ENCODE results near the gene PFKP.

The PFKP gene

DNA sequence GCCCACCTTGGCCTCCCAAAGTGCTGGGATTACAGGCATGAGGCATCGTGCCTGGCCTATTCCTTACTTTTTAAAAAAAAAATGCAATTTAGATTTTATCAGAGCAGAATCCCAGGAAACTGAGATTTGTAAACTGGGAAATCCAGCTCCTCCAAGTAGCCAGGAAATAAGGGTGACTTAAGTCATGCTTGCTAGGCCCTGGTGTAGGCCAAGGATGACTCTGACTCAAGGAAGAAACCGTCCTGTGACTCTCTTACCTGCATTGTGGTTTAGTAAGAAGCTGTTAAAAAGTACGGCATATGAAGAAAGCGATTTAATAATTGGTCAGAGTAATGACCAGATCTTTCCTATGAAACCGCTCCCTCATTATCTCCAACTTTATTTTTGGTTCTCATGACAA is 10.2 kb downstream of the PFKP start:
- no peak for DNase-seq (ENCODE audit: low read depth in 1 of 2, low spot score in 1 of 2)
- H3K4me3 ChIP-seq (replicated peaks; ENCODE audit: insufficient read depth, low read length), result no peak overlapping the region
- no peak for TF ChIP-seq CTCF (IDR thresholded peaks at IDR 0.05; ENCODE audit: insufficient read depth, low read length)
- TF ChIP-seq GABPA (IDR thresholded peaks at IDR 0.05; ENCODE audit: low read depth), result no peak
- TF ChIP-seq, protein P1, sequence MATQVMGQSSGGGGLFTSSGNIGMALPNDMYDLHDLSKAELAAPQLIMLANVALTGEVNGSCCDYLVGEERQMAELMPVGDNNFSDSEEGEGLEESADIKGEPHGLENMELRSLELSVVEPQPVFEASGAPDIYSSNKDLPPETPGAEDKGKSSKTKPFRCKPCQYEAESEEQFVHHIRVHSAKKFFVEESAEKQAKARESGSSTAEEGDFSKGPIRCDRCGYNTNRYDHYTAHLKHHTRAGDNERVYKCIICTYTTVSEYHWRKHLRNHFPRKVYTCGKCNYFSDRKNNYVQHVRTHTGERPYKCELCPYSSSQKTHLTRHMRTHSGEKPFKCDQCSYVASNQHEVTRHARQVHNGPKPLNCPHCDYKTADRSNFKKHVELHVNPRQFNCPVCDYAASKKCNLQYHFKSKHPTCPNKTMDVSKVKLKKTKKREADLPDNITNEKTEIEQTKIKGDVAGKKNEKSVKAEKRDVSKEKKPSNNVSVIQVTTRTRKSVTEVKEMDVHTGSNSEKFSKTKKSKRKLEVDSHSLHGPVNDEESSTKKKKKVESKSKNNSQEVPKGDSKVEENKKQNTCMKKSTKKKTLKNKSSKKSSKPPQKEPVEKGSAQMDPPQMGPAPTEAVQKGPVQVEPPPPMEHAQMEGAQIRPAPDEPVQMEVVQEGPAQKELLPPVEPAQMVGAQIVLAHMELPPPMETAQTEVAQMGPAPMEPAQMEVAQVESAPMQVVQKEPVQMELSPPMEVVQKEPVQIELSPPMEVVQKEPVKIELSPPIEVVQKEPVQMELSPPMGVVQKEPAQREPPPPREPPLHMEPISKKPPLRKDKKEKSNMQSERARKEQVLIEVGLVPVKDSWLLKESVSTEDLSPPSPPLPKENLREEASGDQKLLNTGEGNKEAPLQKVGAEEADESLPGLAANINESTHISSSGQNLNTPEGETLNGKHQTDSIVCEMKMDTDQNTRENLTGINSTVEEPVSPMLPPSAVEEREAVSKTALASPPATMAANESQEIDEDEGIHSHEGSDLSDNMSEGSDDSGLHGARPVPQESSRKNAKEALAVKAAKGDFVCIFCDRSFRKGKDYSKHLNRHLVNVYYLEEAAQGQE (IDR thresholded peaks at IDR 0.05; ENCODE audit: insufficient replicate concordance, low read depth), result no peak
- H3K27me3 ChIP-seq (ENCODE audit: insufficient read depth, poor library complexity, severe bottlenecking), result no peaks in the 10 kb centered on the region
- no peak overlapping the region for H3K27ac ChIP-seq (replicated peaks)

GRCh38 chr10:3077940-3078630 is 10.7 kb downstream of the PFKP start:
- no peak for DNase-seq (ENCODE audit: low read depth in 1 of 2, low spot score in 1 of 2)
- no peak overlapping the region for H3K27ac ChIP-seq (replicated peaks)
- H3K4me3 ChIP-seq (replicated peaks; ENCODE audit: insufficient read depth, low read length), result no peak overlapping the region
- TF ChIP-seq CTCF (IDR thresholded peaks at IDR 0.05; ENCODE audit: insufficient read depth, low read length) (no peak), SPI1 (IDR thresholded peaks at IDR 0.05; ENCODE audit: borderline replicate concordance, low read depth) (no peak), GABPA (IDR thresholded peaks at IDR 0.05; ENCODE audit: low read depth) (no peak), POLR2AphosphoS5 (IDR thresholded peaks at IDR 0.05; ENCODE audit: low read depth) (no peak)
- TF ChIP-seq, protein P1 (IDR thresholded peaks at IDR 0.05; ENCODE audit: insufficient replicate concordance, low read depth), result no peak
- no peaks in the 10 kb centered on the region for H3K27me3 ChIP-seq (ENCODE audit: insufficient read depth, poor library complexity, severe bottlenecking)

DNA sequence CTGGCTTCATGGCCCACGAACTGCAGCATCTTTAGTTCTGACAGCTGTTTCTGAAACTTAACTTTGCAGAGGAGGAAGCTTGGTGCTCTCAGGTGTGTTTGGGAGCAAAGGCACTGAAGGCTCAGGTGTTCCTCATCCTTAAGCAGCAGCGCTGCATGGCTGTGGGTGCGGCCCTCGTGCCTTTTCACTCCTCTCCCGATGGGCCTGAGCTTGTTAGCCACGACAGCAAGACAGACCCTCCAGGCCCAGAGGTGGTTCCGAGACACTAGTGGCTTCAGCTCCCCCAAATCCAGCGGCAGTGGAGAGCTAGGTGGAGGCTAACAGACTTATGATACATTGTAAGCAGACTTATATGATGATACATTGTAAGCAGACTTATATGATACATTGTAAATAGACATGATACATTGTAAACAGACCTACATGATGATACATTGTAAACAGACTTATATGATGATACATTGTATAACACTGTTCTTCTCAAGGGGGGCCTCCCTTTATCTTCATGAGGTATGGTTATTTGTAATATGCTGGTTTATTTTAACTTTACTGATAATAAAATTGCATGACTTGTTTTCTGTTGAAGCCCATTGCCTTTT is 14.1 kb downstream of the PFKP start:
- DNase-seq (ENCODE audit: low read depth in 1 of 2, low spot score in 1 of 2), result no peak
- Histone ChIP-seq H3K4me3 (replicated peaks; ENCODE audit: insufficient read depth, low read length) (no peak overlapping the region), H3K27me3 (ENCODE audit: insufficient read depth, poor library complexity, severe bottlenecking) (no peaks in the 10 kb centered on the region), H3K27ac (replicated peaks) (no peak overlapping the region)
- TF ChIP-seq CTCF (IDR thresholded peaks at IDR 0.05; ENCODE audit: insufficient read depth, low read length), result no peak

DNA sequence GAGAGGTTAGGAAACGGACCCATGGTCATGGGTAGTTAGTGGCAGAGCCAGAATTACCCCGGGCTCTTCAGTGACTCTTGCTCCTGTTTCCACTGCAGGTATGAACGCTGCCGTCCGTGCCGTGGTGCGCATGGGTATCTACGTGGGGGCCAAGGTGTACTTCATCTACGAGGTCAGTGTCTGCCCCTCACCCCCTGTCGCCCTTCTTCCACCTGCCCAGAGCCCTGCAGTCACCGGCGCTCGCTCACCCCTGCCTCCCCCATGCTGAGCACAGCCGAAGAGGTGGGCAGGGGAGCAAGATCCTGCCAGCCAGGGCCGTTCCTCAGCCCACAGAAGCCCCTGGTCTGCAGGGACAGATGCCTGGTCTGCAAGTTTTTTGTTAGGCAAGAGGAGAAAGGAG is 14.9 kb downstream of the PFKP start:
- H3K4me3 ChIP-seq (replicated peaks; ENCODE audit: insufficient read depth, low read length), result no peak overlapping the region
- no peak for DNase-seq (ENCODE audit: low read depth in 1 of 2, low spot score in 1 of 2)
- H3K27me3 ChIP-seq (ENCODE audit: insufficient read depth, poor library complexity, severe bottlenecking), result no peaks in the 10 kb centered on the region
- H3K27ac ChIP-seq (replicated peaks), result no peak overlapping the region
- TF ChIP-seq GABPA (IDR thresholded peaks at IDR 0.05; ENCODE audit: low read depth) (no peak), SPI1 (IDR thresholded peaks at IDR 0.05; ENCODE audit: borderline replicate concordance, low read depth) (no peak), CTCF (IDR thresholded peaks at IDR 0.05; ENCODE audit: insufficient read depth, low read length) (no peak), POLR2AphosphoS5 (IDR thresholded peaks at IDR 0.05; ENCODE audit: low read depth) (no peak)
- TF ChIP-seq, protein P1 (IDR thresholded peaks at IDR 0.05; ENCODE audit: insufficient replicate concordance, low read depth), result no peak

Measured in HL-60 (cell line).